ENCODE results near the gene TSTD1. TPM values are rescaled to one million over a fixed set of nuclear protein-coding genes. Genes with fewer than 3 reads are reported as not detected.

Gene TSTD1
- total RNA-seq, 6 experiments from 2014 or later = not detected

DNA sequence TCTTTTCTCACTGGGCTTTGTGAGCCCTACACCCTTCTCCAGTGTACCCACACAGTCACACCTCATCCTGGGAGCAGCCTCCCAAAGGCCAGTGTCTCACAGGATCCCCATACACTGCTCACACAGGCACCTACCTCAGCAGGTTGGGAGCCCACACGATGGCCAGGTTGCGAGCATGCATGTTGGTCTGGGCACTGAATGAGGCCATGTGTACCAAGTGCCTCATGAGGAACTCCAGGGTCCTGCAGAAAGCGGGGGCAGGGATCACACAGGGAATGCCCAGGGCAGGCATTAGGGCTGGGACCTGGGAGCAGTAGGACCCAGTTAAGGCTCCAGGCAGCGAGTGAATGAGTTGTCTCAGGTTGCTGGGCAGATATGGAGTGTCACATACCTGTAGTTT lies 15.5 kb upstream of the TSTD1 start:
- Mint-ChIP-seq H3K27ac (no peak overlapping the region), H3K4me3 (no peak overlapping the region)

DNA sequence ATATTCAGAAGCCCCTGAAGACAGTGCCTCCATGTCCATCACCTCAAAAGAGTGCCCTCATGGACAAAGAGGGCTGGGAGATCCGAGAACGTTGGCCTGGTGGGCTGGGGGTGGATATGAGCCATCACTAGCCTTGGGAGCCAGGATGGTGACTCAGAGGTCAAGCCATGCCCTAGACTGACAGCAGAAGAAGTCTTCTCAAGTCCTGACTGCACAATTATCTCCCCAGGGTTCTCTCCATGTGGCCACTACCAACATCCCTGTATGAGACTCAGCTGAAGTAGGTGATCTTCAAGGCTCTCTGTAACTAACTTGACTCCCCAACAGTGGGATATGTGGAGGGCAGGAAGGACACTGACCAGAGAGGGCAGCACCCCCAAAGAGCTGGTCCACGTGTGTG lies 14.1 kb upstream of the TSTD1 start:
- TF ChIP-seq, protein P1, sequence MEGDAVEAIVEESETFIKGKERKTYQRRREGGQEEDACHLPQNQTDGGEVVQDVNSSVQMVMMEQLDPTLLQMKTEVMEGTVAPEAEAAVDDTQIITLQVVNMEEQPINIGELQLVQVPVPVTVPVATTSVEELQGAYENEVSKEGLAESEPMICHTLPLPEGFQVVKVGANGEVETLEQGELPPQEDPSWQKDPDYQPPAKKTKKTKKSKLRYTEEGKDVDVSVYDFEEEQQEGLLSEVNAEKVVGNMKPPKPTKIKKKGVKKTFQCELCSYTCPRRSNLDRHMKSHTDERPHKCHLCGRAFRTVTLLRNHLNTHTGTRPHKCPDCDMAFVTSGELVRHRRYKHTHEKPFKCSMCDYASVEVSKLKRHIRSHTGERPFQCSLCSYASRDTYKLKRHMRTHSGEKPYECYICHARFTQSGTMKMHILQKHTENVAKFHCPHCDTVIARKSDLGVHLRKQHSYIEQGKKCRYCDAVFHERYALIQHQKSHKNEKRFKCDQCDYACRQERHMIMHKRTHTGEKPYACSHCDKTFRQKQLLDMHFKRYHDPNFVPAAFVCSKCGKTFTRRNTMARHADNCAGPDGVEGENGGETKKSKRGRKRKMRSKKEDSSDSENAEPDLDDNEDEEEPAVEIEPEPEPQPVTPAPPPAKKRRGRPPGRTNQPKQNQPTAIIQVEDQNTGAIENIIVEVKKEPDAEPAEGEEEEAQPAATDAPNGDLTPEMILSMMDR (IDR thresholded peaks at IDR 0.05) = no peak
- no peak overlapping the region for H3K27ac Mint-ChIP-seq

More for the DNA sequence above, 15.5 kb upstream of the TSTD1 start:
- Mint-ChIP-seq H3K9me3 (peaks cover 9% of the 10 kb centered on the region), H3K27me3 (ENCODE audit: insufficient read depth) (peaks cover 1% of the 10 kb centered on the region; the same call in 1 of the 2 replicates), H3K4me1 (ENCODE audit: low read depth) (peaks cover 12% of the 10 kb centered on the region), H3K36me3 (ENCODE audit: low read depth) (peaks cover 1% of the 10 kb centered on the region; the same call in 1 of the 2 replicates)
- TF ChIP-seq, protein P1 (IDR thresholded peaks at IDR 0.05) = no peak
- DNase-seq = no peak

DNA sequence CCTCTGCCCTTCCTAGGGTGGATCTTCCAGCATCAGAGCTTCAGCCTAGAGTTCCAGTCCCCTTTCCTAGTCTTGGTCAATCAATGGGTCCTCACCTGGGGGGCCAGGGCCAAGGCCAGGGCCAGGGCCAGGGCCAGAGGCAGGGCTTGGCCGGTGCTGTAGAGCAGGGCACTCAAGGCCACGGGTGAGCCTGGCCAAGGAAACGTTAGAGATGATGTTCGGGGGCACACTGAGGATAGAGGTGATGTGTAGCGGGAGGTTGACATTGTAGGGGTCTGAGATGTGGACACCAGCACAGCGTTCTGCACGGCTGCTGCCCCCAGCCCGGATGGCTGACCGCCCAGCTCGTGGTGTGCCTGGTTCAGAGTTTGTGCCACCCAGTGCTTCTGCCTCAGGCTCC lies 12.5 kb upstream of the TSTD1 start:
- DNase-seq = no peak
- Mint-ChIP-seq H3K36me3 (ENCODE audit: low read depth) (peaks cover 25% of the 10 kb centered on the region), H3K4me1 (ENCODE audit: low read depth) (peaks cover 18% of the 10 kb centered on the region), H3K9me3 (peaks cover 29% of the 10 kb centered on the region), H3K4me3 (no peak overlapping the region), H3K27ac (no peak overlapping the region), H3K27me3 (ENCODE audit: insufficient read depth) (peaks cover 4% of the 10 kb centered on the region; the same call in 1 of the 2 replicates)
- TF ChIP-seq, protein P1 (IDR thresholded peaks at IDR 0.05) = no peak

More for the DNA sequence above, 14.1 kb upstream of the TSTD1 start:
- no peak for DNase-seq
- H3K4me1 Mint-ChIP-seq (ENCODE audit: low read depth) = peaks cover 12% of the 10 kb centered on the region
- peaks cover 12% of the 10 kb centered on the region; the same call in 1 of the 2 replicates for H3K36me3 Mint-ChIP-seq (ENCODE audit: low read depth)
- no peak overlapping the region for H3K4me3 Mint-ChIP-seq
- peaks cover 23% of the 10 kb centered on the region for H3K9me3 Mint-ChIP-seq
- peaks cover 4% of the 10 kb centered on the region; the same call in 1 of the 2 replicates for H3K27me3 Mint-ChIP-seq (ENCODE audit: insufficient read depth)

DNA sequence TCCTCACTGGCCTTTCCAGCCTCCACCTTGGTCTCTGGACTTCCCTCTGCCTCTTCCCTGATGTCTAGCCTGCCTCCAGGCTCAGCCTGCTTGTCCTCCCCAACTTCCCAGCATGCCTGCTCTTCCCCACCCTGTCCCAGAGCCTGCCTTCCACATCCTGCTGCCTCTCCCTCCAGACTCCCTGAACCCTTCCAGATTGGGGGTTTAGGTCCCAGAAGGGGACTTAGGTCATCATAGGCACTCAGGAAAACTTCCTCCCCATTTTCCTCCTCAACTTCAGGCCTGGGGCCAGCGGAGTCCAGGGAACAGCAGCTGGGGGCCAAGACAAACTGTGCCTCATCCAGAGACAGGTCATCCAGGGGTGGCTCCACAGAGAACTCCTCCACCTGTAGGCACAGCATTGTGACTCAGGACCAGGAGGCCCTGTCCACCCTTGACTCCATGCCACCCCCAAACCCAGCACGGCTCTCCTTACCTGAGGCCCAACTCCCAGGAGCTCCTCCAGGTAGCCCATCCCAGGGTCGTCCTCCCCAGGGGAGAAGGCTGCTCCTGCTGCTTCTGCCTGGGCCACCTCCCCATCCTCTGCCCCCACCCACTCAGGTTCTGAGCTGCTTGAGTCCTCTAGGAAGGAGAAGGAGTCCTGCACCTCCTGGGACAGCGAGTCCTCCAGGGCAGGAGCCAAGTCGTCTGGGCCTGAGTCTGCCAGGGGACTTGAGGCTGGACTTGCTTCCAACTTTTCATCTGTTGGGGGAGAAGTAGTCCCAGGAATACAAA lies 10.4 kb upstream of the TSTD1 start:
- H3K4me1 Mint-ChIP-seq (ENCODE audit: low read depth) = peaks cover 23% of the 10 kb centered on the region
- no peak for DNase-seq
- H3K4me3 Mint-ChIP-seq = no peak overlapping the region
- H3K36me3 Mint-ChIP-seq (ENCODE audit: low read depth) = peaks cover 25% of the 10 kb centered on the region
- H3K27ac Mint-ChIP-seq = no peak overlapping the region
- TF ChIP-seq, protein P1 (IDR thresholded peaks at IDR 0.05) = no peak
- peaks cover 10% of the 10 kb centered on the region for H3K27me3 Mint-ChIP-seq (ENCODE audit: insufficient read depth)
- peaks cover 29% of the 10 kb centered on the region for H3K9me3 Mint-ChIP-seq

DNA sequence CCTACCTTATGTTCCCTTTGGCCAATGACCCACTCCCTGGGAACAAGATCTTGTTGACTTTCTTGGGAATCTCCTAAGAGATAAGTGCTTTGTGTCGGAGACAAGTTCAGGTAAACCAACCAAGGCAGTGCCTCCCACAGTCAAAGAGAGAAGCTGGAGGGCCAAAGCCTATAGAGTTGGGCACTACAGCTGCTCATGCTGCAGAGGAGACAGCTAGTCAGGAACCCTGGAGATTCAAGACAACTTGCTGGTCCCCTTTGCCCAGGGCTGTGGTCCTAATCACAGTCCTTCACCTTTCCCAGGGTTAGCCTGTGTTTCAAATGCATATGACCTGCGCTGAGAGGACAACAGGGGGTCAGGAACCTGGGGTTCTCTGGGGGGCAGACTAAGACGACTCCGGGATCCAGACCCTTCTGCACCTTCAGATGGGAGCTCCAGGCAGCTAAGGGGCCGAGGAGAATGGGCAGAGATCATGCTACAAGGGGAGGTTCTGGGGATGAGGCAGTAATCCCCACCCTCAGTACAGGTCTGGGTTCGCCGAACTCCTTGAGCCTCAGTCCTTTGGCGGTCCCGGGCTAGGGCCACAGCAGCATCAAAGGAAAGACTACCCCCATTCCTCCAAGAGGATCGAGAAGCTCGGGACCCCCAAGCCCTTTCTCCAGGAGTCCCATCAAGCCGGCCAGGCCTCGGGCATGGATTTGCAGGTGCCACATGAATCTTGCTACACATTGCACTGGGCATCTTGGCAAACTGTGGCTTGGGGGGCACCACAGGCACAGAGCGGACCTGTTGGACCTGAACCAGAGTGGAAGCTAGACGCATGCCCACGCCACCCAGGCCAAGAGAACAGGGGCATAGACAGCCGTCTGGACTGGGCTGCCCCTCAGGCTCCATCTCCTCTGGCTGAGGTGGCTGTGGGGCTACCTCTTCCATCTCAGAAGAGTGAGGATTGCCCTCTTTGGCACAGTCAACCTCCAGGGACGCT lies 9.0 kb upstream of the TSTD1 start:
- H3K27ac Mint-ChIP-seq = no peak overlapping the region
- H3K4me3 Mint-ChIP-seq = no peak overlapping the region
- H3K27me3 Mint-ChIP-seq (ENCODE audit: insufficient read depth) = peaks cover 10% of the 10 kb centered on the region
- TF ChIP-seq, protein P1 (IDR thresholded peaks at IDR 0.05) = no peak
- peaks cover 23% of the 10 kb centered on the region for H3K4me1 Mint-ChIP-seq (ENCODE audit: low read depth)
- peaks cover 29% of the 10 kb centered on the region for H3K9me3 Mint-ChIP-seq
- no peak for DNase-seq
- H3K36me3 Mint-ChIP-seq (ENCODE audit: low read depth) = peaks cover 27% of the 10 kb centered on the region

Data from HFFc6 (cell line).